ENCODE measurements around the gene ZEB2. TPM values are rescaled to one million over a fixed set of nuclear protein-coding genes. Genes with fewer than 3 reads are reported as not detected.

The ZEB2 gene
- total and polyA plus RNA-seq, 10 of the 15 experiments (the other 5 are each of a cell fraction or from before 2014, with no cell fraction given), result 0.14 to 3.2 (median 0.84) TPM

- peaks cover 8% of the 10 kb centered on the region; the same call in 1 of the 2 replicates for H3K4me1 ChIP-seq (ENCODE audit: control insufficient read depth, insufficient read depth, low read length)
- 91% methylated on average over 5 of the region's 5 CpGs for WGBS (ENCODE audit: insufficient coverage, insufficient replicate concordance, low lambda C conversion rate, missing lambda C conversion rate)
- RAD21 ChIA-PET (ENCODE audit: unreplicated experiment), result no interaction called here
- POLR2A ChIA-PET, result no interaction called here
- H3K79me2 ChIP-seq (ENCODE audit: control insufficient read depth, insufficient read depth, low read length), result no peaks in the 10 kb centered on the region
- H4K20me1 ChIP-seq (ENCODE audit: control insufficient read depth, insufficient read depth), result no peaks in the 10 kb centered on the region
- SMC1A ChIA-PET (ENCODE audit: uncharacterized antibody, unreplicated experiment), result interaction anchor here (1.0 to 1.8 kb wide), 2 partner anchors 20 to 22 kb away, joined by 3 to 4 read pairs; no protein-coding TSS in a partner anchor
- DNase-seq (ENCODE audit: low read depth, low spot score), result no peak
- no peaks in the 10 kb centered on the region for H3K36me3 ChIP-seq (ENCODE audit: control insufficient read depth in 2 of 2, insufficient read depth in 2 of 2, low read length in 1 of 2)
- no peaks in the 10 kb centered on the region for H3K27me3 ChIP-seq (replicated peaks in 1 of 2; ENCODE audit: control insufficient read depth in 2 of 2, insufficient read depth in 2 of 2, low read length in 1 of 2)
- H3K4me2 ChIP-seq (ENCODE audit: control insufficient read depth, insufficient read depth), result no peak overlapping the region
- no peak overlapping the region for H3K9ac ChIP-seq (ENCODE audit: control insufficient read depth, insufficient read depth, low read length)
- no peak overlapping the region for H2AFZ ChIP-seq (ENCODE audit: control insufficient read depth, low read depth, low read length)
- no peak overlapping the region for H3K27ac ChIP-seq (ENCODE audit: control insufficient read depth, insufficient read depth)
- intact Hi-C loops (cut with micrococcal nuclease; ENCODE audit: unreplicated experiment), result no loop called here
- in situ Hi-C loops (cut with MboI), result no loop called here
- no peak overlapping the region for H3K4me3 ChIP-seq
- ATAC-seq, result no peak
- no TSS peak for BruUV-seq (replicated peaks)
- no peaks in the 10 kb centered on the region for H3K9me3 ChIP-seq (replicated peaks; ENCODE audit: control insufficient read depth, insufficient read depth, low read length)
- CTCF ChIA-PET, result no interaction called here
- FAIRE-seq, result no peak
- TF ChIP-seq CHD2 (IDR thresholded peaks at IDR 0.05; ENCODE audit: borderline replicate concordance, low read depth, low read length), result no peak
- TF ChIP-seq NFYA (IDR thresholded peaks at IDR 0.05; ENCODE audit: borderline replicate concordance, low read depth, low read length), result no peak
- no peak for TF ChIP-seq SMAD1 (IDR thresholded peaks at IDR 0.05; ENCODE audit: low read depth, partially characterized antibody)
- TF ChIP-seq HDAC6 (IDR thresholded peaks at IDR 0.05; ENCODE audit: unreplicated experiment), result no peak
- TF ChIP-seq GABPA (IDR thresholded peaks at IDR 0.05; ENCODE audit: low read depth), result no peak
- TF ChIP-seq CEBPZ (IDR thresholded peaks at IDR 0.05; ENCODE audit: low read depth, low read length), result no peak
- no peak for TF ChIP-seq FOXK2 (IDR thresholded peaks at IDR 0.05)
- TF ChIP-seq WRNIP1 (IDR thresholded peaks at IDR 0.05; ENCODE audit: borderline replicate concordance, low read depth, low read length), result no peak
- TF ChIP-seq EGR1 (IDR thresholded peaks at IDR 0.05; ENCODE audit: borderline replicate concordance in 1 of 2, low read depth in 2 of 2, low read length in 2 of 2), result no peak
- TF ChIP-seq E2F8 (IDR thresholded peaks at IDR 0.05; ENCODE audit: low read depth, partially characterized antibody), result no peak
- TF ChIP-seq PKNOX1 (IDR thresholded peaks at IDR 0.05), result no peak
- TF ChIP-seq ZBTB4 (CRISPR knock-in tag; IDR thresholded peaks at IDR 0.05), result no peak
Observed at GRCh38 chr2:144351687-144352086, 168.2 kb downstream of the ZEB2 start.

Data from GM12878 (cell line).